HG03139 (cell line): Measurements from ENCODE around the gene IQGAP3.

ENCODE experiments used
- ATAC-seq: cut with Tn5 transposase; IDR thresholded peaks from one replicate; pipeline ENCODE4 v1.9.1; 2021; ENCODE audit not compliant: unreplicated experiment

Gene IQGAP3

GRCh38 chr1:156546267-156546666 lies 26.1 kb downstream of the IQGAP3 start:
- ATAC-seq: no peak

GRCh38 chr1:156544592-156545102 lies 27.7 kb downstream of the IQGAP3 start:
- ATAC-seq: no peak

GRCh38 chr1:156543066-156543465 lies 29.3 kb downstream of the IQGAP3 start:
- ATAC-seq: no peak

- no peak for ATAC-seq
Observed at GRCh38 chr1:156540955-156541354, 31.4 kb downstream of the IQGAP3 start.

- no peak for ATAC-seq
Observed at GRCh38 chr1:156539818-156540355, 32.5 kb downstream of the IQGAP3 start.

GRCh38 chr1:156538711-156539440 lies 33.5 kb downstream of the IQGAP3 start:
- ATAC-seq: no peak

GRCh38 chr1:156537027-156537426 lies 35.3 kb downstream of the IQGAP3 start:
- no peak for ATAC-seq

- no peak for ATAC-seq
Observed at GRCh38 chr1:156534424-156535060, 37.8 kb downstream of the IQGAP3 start.

- no peak for ATAC-seq
Observed at GRCh38 chr1:156533568-156534220, 38.7 kb downstream of the IQGAP3 start.

- ATAC-seq: no peak
Observed at GRCh38 chr1:156532374-156532773, 40.0 kb downstream of the IQGAP3 start.

GRCh38 chr1:156530006-156530405 lies 42.4 kb downstream of the IQGAP3 start:
- no peak for ATAC-seq

GRCh38 chr1:156528875-156529425 lies 43.4 kb downstream of the IQGAP3 start:
- ATAC-seq: no peak

GRCh38 chr1:156528231-156528630 lies 44.1 kb downstream of the IQGAP3 start:
- no peak for ATAC-seq

GRCh38 chr1:156527584-156527983 lies 44.8 kb downstream of the IQGAP3 start:
- ATAC-seq: no peak

GRCh38 chr1:156525856-156526489 lies 46.4 kb downstream of the IQGAP3 start:
- no peak for ATAC-seq

GRCh38 chr1:156525071-156525501 lies 47.3 kb downstream of the IQGAP3 start:
- no peak for ATAC-seq

GRCh38 chr1:156524481-156524869 lies 47.9 kb downstream of the IQGAP3 start:
- no peak for ATAC-seq

- no peak for ATAC-seq
Observed at GRCh38 chr1:156523801-156524480, 48.4 kb downstream of the IQGAP3 start.

GRCh38 chr1:156522443-156522970 lies 49.9 kb downstream of the IQGAP3 start:
- ATAC-seq: no peak

GRCh38 chr1:156517748-156518147 lies 54.6 kb downstream of the IQGAP3 start:
- ATAC-seq: no peak
